NCI-H82 treated with DMSO at 0.1 percent for 48 hours (cell line): ENCODE data around the gene MSTN.

Experiments used
- DNase-seq: peaks from one replicate; lab custom pipeline; 2025; ENCODE audit not compliant: unreplicated experiment; lab: John Stamatoyannopoulos, UW

Gene MSTN

DNA sequence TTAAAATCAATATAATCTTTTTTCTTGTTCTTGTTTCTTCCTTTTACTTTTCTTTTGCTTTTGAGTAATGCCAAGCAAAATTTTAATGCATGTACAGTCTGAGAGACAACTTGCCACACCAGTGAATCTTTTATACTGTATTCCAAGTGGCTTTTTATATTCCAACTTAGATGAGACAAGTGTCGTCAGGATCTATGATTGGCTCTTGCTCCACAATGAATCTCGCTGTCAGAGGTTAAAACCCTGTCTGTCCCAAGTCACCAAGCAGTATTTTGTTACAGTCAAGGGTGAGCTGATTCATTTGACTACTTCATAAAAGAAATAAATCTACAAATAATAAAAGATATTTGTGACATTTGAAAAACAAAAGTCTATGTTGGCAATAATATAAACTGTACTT is at the start of gene MSTN:
TSS of gene MSTN (minus strand) at position 129 of the 400 bp plus-strand sequence. CDS start 133 bp downstream, outside the sequence.
- DNase-seq, result no peak

DNA sequence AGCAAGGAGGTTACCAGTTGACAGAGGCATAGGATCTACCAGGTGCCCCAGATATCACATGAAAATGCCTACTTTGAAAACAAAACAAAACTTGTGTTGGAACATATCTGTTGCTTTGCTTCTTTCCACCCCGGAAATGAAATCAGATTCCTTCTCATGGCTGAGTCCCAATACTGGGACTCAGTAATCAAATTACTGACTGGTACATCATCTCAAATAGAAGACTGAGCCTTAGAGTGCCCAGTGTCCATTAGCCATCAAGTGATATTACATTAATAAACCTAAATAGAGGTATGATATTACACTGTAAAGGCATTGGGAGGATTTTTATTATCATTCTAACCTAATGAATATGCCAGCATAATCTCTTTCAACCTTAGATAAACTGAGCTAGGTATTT is 48.6 kb upstream of the MSTN start:
- no peak for DNase-seq

DNA sequence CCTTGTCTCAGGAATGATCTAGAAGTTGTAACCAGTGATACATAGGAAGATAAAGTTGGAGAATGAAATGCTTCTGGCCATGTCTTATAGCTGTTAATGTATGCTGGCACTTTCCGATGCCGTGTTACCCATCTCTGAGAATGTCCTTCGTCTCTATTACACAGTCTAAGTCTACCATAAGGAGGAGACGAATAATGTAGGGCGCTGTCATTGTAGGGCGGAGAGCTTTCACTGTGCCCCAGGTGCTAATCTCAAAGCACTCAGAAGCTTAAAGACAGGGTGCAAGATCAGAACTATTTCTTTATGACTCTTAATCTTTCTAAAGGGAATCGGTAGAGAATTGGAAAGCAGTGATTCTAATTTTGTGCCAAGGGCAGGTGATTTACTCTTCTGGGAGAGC is 48.2 kb upstream of the MSTN start:
- DNase-seq, result no peak

DNA sequence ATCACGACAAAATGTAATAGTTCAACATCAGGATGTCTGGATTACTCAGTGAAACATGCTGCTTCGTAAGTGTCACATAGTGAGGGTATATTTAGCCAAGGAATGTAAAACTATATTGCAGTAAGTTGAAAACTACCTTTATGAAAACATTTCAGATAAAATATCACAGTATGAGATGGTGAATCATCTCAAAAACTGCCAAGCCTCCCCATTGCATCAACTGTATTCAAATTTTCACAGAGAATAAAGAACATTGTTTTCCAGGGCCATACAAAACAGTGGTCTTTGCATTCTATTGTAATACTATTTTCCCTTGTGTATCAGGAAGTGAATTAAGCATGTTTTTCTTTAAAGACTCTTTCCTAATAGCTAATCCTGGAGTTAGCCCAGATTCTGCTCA is 47.6 kb upstream of the MSTN start:
- no peak for DNase-seq

DNA sequence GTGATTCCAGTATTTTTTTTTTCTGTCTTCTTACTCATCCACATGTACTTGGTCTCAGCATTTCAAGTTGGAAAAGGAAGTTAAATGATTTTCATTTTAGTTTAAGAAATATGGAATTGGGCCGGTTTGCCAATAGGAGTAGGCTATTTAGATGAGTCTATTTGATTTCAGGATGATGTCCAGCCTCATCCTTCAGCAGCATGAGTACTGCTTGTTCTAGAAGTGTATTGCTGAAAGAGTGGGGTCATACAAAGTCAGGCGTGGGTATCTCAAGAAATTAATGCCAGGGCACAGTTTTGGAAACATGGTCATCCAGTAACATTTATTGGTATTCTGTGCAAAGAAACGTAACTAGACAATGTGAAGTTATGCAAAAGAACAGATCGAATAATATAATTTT is 44.9 kb upstream of the MSTN start:
- no peak for DNase-seq

DNA sequence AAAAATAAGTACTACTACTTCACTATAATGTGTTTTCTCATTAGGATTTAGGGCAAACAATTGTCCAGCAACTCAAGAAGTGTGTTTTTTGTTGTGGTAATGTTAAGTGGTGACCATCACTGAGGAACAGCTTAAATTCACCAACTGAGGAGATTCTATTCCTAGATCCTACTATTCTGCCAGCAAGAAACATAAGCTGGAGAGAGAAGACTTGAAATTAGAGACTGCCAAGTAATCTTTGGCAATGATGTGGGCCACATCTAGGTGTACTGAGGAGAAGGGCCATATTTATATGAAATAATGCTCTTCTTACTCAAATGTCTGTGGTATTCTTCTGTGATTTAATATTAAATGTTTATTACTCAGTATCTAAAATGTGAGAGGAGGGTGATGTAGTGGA is 44.3 kb upstream of the MSTN start:
- no peak for DNase-seq

DNA sequence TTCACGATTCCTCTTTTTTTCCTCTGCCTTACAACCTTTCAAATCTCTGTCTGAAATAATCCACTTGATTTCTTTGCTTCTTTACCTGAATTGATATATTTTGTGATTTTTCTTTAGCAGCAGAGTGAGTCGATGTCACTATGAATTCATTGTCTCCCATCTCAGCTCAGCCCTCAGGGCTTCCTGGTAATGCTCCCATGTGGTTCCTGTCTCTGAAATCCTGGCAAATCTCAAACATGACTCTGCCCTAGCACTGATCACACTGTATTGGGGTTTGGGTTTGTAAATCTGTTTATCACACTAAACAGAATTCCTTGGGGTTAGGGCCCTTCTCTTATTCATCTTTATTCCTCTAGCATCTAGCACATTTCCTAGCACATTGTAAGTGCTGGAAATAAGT is 43.0 kb upstream of the MSTN start:
- DNase-seq, result no peak

DNA sequence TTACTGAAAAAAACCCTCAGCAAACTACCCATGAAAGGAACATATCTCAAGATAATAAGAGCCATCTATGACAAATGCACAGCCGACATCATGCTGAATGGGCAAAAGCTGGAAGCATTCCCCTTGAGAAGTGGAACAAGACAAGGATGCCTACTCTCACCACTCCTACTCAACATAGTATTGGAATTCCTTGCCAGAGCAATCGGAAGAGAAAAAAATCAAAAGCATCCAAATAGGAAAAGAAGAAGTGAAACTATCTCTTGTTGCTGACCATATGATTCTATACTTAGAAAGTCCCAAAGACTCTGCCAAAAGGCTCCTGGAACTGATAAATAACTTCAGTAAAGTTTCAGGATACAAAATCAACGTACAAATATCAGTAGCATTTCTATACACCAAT is 40.6 kb upstream of the MSTN start:
- DNase-seq, result no peak

DNA sequence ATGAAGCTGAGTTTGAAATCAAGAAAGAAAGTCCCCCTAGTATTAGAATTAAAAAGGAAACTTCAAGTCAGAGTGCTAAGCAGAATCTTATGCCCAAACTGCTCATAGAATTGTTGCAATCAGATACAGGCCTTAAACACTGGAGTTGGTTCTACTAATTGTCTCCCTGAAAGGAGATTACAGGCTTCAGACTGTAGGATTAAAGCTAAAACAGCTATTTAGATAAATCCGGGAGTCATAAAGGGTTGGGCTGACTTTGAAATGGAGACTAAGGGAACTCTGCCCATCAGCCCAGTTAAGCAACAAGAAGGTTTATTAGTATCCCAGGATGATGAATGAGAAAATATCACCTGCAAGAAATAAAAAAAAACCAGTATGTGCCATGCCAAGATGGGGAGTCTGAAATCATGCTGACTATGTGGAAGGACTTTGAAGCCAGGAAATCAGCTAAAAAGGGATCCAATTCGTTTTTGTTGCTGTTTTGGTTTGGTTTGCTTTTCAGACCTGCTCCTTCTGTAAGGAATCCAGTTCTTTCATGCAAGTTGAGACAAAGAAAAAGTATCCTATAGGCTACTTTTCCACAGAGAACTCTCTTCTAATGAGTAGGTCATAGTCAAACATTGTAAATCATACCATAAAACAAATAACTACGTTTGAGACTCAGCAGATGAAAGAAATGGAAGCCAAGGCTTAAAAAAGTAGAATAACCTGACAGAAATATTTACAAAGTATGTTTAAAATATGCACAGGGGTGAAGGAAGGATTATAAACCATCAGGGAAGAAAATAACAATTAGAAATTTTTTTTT is 37.6 kb upstream of the MSTN start:
- DNase-seq, result peak; percentile 74

DNA sequence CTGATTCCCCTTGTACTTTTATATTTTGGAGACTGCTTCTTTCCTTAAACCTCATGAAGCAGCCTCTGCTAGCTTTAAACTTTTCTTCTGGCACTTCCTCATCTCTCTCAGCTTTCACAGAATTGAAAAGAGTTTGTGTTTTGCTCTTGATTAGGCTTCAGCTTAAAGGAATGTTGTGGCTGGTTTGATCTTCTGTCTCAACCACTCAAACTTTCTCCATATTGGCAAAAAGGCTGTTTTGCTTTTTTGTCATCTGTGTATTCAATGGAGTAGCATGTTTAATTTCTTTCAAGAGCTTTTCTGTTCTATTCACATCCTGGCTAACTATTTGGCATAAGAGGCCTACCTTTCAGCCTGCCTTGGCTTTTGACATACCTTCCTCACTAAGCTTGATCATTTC is 36.3 kb upstream of the MSTN start:
- DNase-seq, result no peak

DNA sequence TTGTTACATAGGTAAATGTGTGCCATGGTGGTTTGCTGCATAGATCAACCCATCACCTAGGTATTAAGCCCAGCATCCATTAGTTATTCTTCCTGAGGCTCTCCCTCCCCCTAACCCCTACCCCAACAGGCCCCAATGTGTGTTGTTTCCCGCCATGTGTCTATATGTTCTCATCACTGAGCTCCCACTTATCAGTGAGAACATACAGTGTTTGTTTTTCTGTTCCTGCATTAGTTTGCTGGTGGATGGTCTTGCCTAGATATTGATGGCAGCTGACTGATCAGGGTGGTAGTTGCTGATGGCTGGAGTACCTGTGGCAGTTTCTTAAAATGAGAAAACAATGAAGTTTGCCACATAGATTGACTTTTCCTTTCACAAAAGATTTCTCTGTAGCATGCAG is 34.6 kb upstream of the MSTN start:
- DNase-seq, result no peak

DNA sequence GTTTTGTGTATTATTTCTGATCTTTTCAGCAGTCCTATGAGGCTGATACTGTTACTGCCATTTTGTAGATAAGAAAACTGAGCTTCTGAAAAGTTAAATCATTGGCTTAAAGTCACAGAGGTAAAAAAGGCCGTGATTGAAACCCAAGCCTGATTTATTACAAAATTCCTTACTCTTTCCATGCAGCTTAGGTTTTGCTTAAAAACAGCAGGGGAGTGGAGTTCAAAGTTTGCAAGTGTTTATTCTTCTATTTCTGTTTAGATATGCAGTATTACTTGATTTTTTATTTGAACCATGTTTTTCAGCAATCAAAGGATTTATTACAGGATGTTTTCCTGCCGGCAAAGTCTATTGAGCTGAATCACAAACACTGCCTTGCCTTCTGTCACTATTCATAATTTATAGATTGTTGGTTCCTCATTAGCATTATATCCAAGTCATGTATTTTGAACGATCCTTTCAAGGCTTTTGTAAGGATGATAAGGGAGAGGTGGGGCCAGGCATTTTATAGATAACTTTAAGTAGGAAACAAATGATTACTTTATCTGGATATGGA is 31.9 kb upstream of the MSTN start:
- DNase-seq, result no peak

DNA sequence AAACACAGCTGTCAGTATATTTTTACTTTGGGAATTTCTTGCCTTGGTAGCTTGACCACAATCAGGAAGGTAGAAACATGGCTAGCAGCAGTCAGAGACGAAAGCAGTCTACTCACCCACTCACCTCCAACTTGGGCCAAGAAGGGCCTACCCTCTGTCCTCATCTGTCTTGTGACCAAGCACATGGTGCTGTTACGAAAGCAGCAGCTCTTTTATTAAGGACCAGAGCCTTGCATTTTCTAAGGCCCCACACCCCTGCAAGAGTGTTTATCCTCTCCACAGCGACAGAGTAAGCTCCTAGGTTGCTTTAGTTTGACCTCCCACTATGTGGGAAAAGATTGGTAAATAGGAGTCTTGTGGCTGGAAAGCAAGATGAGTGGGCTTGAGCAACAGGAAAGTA is 31.3 kb upstream of the MSTN start:
- no peak for DNase-seq

DNA sequence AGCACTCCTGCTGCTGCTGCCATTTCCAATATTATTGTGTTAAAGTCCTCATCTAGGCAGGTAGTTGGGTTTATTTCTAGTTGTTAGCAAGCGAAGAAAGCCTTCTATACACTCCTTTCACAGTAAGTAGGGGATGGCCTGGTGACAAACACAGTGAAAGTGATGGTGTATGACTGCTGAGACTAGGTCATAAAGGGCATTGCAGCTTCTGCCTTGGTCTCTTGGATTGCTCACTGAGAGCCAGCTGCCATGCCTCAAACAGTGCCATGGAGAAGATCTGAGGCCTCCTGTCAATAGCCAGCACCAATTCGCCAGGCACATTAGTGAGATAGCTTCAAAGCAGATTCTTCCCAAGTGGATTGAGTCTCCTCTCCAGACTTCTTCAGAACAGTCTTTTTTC is 27.6 kb upstream of the MSTN start:
- no peak for DNase-seq

DNA sequence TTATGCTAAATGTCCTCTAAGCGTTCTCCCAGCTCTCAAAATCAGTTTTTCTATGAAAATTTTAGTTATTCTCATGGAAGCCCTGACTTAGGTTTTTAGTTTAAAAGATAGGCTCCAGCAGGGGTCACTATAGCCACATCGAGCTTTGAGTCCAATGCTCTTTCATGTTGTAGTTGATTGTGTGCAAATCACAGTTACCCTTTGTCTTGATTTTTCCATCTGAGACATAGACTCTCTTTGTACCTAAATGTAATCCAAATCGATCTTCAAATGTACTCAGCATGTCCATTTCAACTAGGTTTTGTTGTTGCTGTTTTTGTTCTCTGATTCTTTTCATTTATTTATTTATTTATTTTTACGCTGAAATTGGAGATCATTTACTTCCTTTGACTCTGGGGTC is 26.4 kb upstream of the MSTN start:
- DNase-seq, result peak; percentile 40

DNA sequence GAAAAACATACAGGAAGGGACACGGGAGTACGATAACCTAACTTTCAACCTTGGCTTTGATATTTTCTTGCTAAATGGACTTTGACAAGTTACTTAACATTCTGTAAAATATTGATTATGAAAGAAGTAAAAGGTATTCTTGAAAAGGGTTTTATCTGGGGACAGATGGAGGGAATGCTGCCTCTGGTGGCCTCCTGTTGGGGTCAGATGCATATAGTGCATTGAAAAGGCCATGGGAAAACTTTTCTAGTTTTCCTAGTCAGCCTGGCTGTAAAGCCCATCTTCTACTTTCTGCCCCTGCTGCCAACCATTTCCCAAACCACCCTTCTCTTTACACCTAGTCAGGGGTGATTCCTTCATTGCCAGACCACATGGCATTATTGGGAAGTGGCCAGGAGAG is 22.2 kb upstream of the MSTN start:
- no peak for DNase-seq

DNA sequence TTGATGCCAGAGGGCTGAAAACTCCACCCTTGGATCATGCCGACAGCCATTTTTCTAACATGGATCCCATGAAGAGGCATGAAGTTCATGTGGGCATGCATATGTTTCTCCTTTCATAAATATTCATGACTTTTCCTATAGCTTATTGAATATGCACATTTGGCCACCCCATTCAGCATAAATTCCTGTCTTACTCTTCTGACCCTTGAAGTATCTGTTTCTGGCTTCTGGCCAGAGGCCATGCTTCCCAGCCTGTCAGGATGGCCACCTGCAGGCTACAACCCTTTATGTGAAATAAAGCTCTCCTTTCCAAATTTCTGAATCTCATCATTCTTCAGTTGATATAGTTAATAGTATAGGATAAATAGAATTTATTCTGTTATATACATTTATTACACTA is 19.6 kb upstream of the MSTN start:
- no peak for DNase-seq

DNA sequence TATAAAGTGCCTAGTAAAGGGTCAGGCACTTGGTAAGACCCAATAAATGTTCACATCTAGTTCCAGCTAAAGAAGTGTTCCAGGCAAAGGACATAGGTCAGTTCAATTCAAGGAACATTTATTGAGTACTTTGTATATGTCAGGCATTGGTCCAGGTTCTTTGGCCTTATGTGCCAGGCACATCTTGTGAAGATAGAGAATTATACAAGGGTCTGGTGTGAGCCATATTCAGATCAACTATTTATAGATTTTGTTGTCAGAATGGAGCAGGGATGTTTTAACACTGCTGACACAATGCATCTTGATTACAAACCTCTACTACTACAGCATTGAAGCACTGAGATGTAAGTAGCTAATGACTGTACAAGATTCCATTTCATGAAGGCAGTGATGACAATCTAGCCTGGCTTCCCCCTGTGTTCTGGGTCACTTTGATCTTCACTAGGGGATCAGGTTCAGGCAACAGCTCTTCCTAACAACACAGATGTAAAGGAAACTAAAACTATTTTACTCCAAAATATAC is 18.1 kb upstream of the MSTN start:
- no peak for DNase-seq

DNA sequence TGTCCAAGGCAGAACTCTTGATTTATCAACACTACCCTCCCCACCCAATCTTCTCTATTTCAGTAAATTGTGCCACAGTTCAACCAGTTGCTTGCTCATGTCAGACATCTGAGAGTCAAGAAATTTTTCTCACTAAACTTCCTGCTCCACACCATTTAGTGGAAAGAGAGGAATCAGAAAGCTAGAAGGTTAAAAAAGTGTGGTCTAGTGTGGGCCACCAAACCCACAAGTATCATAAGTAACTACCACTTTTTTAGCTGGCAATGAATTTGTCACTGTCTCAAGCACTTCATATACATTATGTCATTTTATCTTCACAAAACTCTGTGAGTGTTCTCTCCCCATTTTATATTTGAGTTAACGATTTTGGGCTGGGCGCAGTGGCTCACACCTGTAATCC is 16.6 kb upstream of the MSTN start:
- no peak for DNase-seq

DNA sequence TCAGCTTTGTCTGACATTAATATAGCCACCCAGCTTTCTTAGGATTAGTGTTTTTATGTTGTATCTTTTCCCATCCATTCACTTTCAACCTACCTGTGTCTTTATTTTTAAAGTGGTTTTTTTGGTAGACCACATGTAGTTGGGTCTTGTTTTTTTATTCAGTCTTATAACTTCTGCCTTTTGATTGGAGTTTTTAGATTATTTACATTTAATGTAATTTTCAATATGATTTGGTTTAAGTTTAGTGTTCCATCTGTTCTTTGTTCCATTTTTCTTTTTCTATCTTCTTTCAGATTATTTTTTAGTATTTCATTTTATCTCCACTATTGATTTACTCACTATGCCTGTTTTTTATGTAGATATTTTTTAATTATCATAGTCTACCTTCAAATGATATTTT is 13.1 kb upstream of the MSTN start:
- DNase-seq, result no peak

DNA sequence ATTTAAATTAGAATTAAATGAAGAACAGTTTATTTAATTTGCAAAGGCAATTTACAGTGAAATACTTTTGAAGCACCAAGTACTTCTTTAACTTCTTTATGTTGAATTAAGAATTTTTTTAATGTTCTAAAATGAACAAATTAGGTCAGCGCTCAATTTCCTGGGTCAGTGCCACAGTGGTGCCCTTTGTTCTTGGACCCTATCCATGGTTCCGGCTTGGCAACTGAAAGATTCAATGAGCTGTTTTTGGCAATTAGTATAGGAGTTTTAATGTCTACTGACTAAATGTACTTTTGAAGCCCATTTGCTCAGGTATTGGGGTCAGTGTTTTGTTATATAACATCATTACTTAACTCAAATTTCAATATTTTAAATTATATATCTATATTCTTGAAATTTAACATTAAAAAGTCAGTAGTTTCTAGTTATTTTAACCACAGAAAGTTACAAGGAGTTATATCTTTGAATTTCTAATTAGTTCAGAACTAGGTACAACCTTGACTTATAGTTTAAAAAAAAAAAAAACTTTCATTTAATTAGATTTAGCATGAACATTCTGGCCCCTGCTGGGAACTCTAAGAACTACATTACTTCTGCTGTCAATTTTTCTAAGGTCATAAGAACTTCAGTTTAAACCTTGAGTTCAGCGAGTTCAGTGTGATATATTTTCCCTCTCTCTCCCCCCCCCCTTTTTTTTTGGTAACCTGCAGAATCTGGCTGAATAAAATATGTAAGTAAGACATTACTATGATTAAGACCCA is 7.6 kb upstream of the MSTN start:
- peak; percentile 47 for DNase-seq

DNA sequence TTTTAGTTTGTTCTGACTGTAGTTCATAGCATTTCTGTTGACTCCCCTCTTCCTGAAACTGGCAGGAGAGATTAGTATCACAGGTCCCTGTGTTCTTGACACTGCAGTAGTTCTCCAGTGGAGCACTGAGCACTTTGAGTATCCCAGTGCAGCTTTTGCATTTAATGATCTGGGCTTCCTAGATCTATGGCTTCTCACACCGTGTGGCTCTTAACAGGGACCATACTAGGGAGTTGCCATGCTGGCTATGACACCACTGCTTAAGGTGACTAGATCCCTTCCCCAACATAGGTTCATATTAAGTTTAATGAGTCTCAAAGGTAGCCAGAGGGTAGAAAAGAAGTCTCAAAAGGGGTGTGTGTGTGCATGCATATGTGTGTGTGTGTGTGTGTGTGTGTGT is 6.2 kb upstream of the MSTN start:
- DNase-seq, result no peak
